Choroid plexus epithelial cell (primary cell): ENCODE measurements around the gene TFCP2.
"Not testable (repeated sequence)": the region's sequence is repeated elsewhere in the genome, so short reads cannot be mapped to it uniquely, and the experiment has no call there.

ENCODE experiments used
- DNase-seq: peaks from one replicate; pipeline ENCODE4 v3.0.0-alpha.2; 2010; ENCODE audit warnings: low read depth
- H3K4me3 ChIP-seq: 2 replicates; pipeline ENCODE4 v1.5.1; 2011; ENCODE audit warnings: low read depth, mild to moderate bottlenecking, control low read depth, low read length, moderate library complexity
- TF ChIP-seq, protein P1 (sequence below): conservative IDR thresholded peaks from 2 replicates; pipeline ENCODE4 v1.5.1; 2011; ENCODE audit warnings: low read depth, mild to moderate bottlenecking, control low read depth, inconsistent platforms, low read length, moderate library complexity

The TFCP2 gene

DNA sequence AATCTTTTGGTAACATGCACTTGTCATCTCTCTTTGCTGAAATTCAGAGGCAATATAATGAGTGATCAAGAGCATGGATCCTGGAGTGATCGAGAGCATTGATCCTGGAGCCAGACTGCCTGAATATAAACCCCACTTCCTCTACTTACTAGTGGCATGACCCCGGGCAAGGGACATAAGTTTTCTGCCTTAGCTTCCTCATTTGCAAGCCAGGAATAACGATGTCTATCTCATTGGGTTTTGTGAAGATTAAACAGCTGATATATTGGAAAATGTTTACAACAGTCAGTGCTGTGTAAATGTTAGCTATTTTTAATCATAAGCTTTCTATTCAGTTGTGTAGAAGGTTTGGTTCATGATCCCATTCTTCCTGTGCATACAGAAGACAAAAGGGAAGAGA lies 87.2 kb downstream of the TFCP2 start:
- no peak overlapping the region for H3K4me3 ChIP-seq
- TF ChIP-seq, protein P1, sequence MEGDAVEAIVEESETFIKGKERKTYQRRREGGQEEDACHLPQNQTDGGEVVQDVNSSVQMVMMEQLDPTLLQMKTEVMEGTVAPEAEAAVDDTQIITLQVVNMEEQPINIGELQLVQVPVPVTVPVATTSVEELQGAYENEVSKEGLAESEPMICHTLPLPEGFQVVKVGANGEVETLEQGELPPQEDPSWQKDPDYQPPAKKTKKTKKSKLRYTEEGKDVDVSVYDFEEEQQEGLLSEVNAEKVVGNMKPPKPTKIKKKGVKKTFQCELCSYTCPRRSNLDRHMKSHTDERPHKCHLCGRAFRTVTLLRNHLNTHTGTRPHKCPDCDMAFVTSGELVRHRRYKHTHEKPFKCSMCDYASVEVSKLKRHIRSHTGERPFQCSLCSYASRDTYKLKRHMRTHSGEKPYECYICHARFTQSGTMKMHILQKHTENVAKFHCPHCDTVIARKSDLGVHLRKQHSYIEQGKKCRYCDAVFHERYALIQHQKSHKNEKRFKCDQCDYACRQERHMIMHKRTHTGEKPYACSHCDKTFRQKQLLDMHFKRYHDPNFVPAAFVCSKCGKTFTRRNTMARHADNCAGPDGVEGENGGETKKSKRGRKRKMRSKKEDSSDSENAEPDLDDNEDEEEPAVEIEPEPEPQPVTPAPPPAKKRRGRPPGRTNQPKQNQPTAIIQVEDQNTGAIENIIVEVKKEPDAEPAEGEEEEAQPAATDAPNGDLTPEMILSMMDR, result no peak
- DNase-seq, result no peak

DNA sequence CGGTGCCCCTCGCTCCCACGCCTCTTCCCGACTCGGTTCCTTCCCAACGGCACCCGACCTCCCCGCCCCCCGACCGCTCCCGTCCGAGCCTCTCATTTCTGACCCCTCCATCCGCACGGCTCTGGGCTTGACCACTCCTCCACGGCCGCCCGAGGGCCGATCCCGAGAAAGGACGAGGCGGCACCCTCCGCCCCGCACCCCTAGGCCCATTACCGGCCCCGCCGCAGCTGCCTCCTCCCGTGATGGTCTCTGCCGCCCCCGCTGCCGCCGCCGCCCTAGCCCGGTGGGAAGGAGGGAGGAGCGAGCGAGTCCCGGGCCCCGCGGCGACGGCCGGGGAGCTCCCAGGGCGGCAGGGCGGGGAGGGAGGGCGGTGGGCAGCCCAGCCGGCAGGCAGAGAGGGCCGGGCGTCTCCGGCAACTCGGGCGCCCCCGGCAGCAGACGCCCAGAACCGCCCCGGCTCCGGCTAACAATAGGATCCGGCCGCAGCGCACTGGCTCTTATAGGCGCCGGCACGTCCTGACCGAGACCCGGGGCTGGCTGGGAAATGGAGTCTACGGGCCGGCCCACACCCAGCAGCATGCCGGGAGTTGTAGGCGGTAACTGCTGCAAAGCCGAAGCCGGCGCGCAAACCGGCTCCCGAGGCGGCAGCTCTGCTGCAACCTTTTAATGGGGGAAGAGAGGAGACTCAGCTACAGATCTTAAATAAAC lies 89.7 kb downstream of the TFCP2 start, which contains the start of gene CSRNP2:
Gene CSRNP2 (minus strand): TSS at position 471 of the 708 bp plus-strand sequence. CDS start 7,035 bp downstream, outside the sequence.
- DNase-seq, result peak; percentile 98
- peak within 1 kb of the TSS; percentile 88 for H3K4me3 ChIP-seq
- TF ChIP-seq, protein P1, result no peak

DNA sequence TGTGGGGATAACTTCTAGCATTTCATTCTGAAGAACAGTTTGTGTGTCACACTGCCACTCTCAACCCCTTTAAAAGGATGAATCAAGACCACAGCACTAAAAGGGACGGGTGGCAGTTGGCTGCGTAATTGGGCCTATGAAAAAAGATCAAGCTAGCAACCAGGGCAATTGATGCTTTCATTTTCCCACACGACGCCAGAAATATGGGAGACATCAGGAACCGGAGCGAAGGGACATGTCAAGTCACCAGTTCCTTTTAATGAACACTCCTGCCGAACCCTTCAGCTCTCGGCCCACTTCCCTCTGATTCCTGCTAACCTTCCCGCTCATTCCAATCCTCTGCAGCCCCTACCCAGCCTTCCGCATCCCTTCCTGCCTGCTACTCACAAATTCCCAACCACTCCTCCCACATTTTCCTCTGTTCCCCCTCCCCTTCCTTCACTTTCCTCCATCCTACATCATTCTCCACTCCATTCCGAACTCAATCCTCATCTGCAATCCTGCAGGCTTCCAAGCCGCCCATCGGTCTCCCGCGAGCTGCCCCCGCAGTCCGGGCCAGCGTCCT lies 90.3 kb downstream of the TFCP2 start:
- TF ChIP-seq, protein P1, result no peak
- peak overlapping the region; percentile 88 for H3K4me3 ChIP-seq
- DNase-seq, result peak; percentile 47

DNA sequence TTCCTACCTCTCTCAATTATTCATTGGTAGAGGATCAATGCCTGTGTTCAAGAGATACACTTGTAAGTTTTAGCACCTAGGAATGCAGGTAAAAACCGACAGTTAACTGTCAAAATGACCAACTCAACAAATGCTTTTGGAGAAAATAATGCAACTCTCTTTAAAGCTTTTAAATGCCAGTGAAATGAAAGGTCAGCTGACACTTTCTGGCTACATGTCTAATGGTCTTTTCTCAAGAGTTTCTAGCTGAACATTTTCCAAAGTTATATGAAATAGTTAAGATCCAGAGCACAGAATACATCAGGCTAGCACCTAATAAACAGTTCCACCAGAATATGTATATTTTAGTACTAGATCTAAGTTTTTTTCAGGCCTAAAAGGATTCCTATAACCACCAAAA lies 91.5 kb downstream of the TFCP2 start:
- TF ChIP-seq, protein P1, result no peak
- peak; percentile 17 for DNase-seq
- no peak overlapping the region for H3K4me3 ChIP-seq

DNA sequence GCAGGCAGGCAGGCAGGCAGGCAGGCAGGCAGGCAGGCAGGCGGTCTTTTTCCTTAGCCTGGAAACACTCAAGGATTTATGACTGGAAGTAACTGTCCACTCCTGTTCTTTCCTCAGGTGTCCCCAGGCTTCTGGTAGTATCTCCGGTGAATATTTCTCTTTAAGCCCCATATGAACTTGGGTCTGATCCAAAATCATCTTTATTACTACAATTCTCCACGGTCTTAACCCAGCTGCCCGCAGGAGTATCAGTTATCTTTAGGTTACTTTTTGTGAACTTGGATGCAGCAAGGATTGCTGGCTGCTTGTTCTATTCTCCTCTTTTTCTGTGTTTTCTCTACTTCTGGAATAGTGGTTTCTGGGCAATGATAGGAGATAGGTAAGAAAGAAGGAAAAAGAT lies 92.8 kb downstream of the TFCP2 start:
- no peak overlapping the region for H3K4me3 ChIP-seq
- TF ChIP-seq, protein P1, result no peak
- DNase-seq, result peak; percentile 15

DNA sequence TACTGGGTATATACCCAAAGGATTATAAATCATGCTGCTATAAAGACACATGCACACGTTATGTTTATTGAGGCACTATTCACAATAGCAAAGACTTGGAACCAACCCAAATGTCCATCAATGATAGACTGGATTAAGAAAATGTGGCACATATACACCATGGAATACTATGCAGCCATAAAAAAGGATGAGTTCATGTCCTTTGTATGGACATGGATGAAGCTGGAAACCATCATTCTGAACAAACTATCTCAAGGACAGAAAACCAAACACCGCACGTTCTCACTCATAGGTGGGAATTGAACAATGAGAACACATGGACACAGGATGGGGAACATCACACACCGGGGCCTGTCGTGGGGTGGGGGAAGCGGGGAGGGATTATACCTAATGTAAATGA lies 94.1 kb downstream of the TFCP2 start:
- not testable (repeated sequence) for DNase-seq

DNA sequence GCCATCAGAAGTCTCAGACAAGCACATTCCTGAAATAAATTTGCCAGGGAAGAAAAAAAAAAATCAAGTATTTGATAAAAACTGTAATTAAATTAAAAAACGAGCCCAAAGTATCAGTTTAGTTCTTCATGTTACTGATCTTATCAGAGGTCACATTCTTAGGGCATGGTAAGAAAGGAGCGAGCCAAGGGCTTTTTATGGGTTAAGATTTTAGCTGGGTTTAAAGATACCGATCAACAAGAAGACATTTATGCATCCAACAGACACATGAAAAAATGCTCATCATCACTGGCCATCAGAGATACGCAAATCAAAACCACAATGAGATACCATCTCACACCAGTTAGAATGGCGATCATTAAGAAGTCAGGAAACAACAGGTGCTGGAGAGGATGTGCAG lies 94.6 kb downstream of the TFCP2 start:
- not testable (repeated sequence) for H3K4me3 ChIP-seq, DNase-seq

More for the DNA sequence above, 94.1 kb downstream of the TFCP2 start:
- not testable (repeated sequence) for H3K4me3 ChIP-seq

DNA sequence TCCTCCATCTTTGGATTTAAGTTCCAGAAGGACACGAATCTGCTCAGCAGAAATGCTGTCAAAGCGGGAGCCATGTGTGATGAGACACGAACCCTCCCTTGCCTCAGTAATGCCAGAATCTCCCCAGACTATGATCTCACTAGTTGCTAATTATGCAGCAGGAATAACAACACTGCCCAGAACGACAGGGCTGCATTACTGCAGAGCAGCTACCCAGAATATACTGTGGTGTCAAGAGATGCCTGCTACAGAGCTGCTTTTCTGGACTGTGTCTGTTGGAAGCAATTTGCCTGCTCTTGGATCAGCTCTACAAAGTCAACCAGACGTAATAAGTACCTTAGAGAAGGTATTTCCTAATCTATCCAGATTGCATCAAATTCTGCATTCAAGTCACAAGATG lies 95.0 kb downstream of the TFCP2 start:
- no peak overlapping the region for H3K4me3 ChIP-seq
- DNase-seq, result peak; percentile 53
- TF ChIP-seq, protein P1, result no peak
